Cerebellar cortex (tissue), 1 donor: ENCODE data around the gene PRDM16.

Experiments
- DNase-seq: peaks from one replicate; pipeline ENCODE4 v3.0.0-alpha.2; 2015; ENCODE audit warnings: low spot score

The PRDM16 gene

DNA sequence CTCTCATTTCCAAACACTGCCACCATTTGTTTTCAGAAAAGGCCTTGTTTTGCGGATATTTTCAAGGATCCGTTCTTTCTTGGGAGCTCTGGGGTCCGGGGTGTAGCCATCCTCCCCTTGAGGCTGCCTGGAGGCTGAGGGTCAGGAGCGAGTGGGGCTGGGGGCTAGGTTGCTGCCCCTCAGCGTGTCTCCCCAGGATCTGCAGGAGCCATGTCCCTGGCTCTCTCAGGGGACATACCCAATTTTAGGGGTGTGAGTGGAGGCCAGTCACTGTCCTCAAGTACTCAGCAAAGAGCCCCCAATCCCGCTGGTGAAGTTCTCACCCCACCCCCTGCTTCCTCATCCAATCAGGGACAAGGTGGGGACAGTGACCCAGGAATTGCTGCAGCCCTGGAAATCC is 15.0 kb upstream of the PRDM16 start:
- DNase-seq = no peak

DNA sequence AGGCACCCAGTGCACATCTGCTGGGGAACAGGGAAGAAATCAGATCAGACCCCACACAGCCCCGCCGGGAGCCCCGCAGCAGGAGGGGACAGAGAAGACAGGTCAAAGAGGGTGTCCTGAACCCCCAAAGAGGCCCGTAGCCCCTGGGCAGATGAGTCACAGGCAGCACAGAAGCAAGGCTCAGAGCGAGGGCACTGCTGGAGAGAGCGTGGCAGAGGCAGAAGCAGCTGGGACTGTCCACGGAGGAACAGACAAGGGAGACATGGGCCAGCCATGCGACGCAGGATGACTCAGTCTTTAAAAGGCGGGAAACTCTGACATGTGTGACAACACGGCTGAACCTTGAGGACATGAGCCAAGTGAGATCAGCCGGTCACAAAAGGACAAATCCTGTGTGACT is 14.5 kb upstream of the PRDM16 start:
- DNase-seq = no peak

DNA sequence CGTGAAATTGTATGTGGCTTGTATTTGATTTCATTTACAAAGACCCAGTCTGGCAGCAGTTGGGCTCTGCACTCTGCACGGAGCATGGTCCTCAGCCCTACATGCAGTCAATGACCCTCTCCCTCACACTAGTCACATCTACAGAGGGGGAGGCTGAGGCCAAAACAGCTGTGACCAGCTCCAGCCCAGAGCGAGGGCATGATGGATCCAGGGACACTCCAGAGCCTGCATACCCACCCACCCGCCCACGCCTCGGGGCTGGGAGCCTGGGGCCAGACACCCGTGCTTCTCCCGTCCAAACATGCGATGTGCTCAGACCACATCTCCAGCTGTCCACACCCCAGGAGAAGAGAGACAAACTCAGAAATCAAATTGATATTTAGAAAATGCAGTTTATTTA is 14.0 kb upstream of the PRDM16 start:
- no peak for DNase-seq

DNA sequence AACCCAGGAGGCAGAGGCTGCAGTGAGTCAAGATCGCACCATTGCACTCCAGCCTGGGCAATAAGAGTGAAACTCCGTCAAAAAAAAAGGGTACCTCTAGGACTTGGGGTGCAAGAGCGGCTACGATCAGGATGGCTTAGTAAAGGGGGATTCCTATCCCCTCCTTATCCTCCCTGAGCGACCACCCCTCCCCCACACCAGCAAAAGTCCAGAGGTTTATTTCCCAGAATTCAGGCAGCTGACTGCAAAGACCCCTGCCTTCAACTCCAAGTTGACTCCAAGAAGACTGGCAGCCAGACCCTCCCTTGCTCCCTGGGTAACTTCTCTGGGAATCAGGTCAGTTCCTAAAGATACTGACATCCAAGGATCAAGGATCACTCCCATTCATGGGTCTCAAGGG is 12.4 kb upstream of the PRDM16 start:
- DNase-seq = no peak

DNA sequence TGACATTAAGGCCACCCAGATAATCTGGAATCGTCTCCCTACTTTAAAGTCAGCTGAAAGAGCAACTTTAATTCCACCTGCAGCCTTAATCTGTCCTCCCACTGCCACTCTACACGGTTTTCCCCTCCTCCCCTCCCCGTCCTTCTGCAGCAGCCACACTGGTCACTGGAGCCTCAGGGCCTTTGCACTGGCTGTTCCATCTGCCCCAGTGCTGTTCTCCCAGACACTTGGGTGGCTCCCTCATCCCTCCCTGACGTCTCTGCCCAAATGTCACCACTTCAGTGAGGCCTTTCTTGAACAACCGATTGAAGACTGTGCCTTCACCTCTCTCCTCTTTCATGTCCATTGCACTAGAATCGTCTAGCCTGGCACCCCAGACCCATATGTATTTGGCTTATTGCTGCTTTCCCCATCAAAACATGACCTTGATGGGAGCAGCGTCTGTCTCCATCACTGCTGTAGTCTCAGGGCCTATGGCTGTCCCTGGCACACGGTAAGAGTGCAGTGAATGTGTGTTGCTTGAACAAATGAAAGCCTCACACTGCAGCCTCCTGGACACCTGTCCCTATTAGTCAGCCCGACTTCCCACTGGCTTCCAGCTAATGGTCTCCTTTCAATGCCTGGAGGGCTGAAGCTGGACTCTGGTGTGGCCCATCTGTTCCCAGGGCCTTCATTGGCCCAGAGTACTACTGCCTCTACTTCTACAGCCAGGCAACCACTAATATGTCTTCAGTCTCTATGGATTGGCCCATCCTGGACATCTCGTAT is 10.6 kb upstream of the PRDM16 start:
- no peak for DNase-seq

DNA sequence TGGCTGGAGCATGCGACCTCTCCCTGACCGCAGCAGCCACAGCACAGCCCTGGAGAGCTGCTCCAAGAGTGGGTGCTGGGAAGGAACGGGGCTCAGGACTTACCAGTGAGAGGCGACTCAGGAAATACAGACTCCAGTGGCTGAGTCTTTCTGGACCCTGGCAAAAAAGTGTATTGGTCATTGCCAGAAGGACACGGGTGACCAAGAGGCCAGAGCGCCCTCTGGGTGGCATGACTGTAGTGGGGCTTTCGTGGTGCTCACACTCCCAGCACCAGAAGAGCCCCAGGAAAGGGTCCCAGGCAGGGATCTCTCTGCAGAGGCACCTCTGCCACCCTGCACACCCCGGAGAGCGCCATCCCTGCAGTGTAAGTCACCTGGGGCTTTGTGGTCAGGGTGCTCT is 8.9 kb upstream of the PRDM16 start:
- no peak for DNase-seq

DNA sequence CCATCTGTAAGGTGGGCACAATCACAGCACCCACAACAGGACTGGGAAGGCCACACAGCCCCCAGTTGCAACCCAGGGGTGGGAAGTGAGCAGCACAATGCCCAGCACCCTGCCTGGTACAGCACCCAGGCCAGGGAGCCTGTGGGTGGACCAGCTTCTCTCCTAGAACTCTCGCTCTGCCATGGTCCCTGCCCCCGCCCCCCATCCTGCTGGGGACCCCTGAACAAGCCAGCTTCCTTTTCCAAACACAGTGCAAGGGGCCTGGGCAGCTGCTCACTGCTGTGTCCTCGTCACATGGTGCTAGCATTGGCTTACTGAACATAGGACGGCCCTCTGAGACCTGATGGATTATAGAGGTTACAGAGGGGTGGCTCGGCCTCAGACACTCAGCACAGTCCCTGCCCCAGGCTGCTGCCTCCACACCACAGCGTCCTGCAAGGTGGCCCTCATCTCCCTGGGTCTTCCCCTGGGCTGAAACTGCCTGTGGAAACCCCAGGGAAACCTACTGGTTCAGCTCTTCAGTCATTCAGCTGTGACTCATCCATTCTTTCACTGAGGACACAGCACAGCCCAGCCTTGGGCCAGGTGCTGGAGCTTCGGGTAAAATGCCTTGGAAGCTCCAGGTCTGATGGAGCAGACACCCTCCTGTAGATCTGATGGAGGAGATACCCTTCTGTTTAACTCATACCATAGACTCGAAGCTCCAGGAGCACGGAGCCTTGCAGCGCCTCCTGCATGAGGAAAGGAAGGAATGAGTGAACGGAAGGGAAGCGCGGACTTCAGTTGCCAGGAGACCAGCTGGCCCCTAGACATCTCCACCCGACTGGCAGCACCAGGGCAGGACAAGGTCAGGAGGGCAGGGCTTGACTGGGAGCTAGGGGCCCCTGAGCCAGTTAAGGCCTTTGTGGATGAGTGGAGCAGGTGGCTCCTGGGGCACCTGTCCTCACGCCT is 8.1 kb upstream of the PRDM16 start:
- no peak for DNase-seq

DNA sequence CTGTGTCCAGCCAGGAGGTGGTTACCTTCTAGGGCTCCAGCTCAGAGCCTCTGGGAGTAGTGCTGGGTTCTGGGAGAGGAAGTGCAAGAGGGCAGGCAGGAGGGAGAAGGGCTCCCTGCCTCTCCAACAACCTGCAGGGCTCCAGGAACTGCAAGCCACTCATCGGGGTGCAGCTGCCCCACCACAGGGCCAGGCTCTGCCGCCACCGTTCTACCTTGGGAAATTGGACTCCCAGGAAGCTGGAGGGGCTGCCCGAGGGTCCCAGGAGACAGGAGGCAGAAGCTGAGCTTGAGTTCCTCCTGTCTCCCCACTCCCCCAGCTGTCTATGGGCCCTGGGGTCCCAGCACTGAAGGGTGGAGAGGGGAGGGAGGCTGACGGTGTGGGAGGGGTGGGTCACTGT is 7.4 kb upstream of the PRDM16 start:
- DNase-seq = no peak

DNA sequence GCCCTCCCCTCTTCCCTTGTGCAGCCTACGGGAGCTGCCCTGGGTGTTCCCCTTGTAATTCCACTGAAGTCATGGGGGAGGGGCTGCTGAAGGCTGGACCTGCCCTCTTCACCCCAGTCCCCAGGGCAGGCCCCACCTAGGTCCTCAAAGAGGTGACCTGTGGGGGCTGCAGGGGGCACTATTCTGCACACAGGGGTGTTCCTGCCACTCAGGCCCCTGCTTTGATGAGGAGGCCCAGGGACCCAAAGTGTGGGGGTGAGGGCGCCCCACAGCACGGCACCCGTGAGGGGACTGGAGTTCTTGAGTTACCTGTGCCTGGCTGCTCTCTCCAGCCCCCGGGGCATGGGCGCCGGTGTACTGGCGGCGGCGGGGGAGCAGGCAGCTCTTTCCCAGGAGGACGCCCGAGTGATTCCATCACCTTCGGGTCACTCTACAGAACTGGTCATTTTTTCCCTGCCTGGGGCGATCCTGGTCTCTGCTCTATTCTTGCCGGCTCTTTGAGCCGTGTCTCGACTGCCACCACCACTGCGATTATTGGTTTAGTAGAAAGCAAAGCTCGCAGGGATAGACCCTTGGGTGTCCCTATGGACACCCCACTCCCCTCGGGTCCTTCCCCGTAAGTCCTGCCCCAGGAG is 6.9 kb upstream of the PRDM16 start:
- no peak for DNase-seq

DNA sequence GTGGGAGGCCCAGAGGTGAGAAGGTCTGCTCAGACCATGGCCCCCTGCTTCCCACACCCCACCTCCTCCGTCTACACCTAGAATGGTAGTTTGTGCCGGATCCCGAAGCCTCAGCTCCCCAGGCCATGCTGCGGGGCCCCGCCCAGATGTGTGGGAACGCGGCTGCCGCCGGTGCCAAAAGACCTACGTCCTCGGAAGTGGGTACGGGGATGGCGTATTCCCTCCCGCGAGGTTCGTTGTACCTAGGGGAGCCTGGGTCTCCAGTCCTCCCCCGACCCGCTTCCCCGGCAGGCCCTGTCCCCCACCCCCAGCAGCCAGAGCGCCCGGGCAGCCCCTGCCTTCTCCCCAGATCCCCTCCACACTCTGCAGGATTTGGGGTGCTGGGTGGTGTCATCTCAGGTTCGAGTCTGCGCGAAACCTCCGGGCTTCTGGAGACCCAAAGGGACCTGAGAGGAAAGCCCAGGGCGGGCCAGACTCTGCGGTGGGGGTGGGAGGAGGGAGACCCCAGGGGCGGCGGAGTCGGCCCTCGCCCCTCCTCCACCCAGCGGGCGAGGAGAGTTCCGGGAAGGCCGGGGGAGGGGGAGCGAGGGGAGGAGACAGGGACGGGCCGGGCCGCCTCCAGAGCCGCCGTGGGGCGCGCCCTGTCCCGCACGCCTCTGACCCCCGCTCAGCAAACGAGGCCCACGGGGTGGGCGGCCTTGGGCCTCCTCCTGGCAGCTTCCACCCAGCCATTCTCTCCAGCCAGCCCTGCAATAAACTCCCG is 6.2 kb upstream of the PRDM16 start:
- no peak for DNase-seq

DNA sequence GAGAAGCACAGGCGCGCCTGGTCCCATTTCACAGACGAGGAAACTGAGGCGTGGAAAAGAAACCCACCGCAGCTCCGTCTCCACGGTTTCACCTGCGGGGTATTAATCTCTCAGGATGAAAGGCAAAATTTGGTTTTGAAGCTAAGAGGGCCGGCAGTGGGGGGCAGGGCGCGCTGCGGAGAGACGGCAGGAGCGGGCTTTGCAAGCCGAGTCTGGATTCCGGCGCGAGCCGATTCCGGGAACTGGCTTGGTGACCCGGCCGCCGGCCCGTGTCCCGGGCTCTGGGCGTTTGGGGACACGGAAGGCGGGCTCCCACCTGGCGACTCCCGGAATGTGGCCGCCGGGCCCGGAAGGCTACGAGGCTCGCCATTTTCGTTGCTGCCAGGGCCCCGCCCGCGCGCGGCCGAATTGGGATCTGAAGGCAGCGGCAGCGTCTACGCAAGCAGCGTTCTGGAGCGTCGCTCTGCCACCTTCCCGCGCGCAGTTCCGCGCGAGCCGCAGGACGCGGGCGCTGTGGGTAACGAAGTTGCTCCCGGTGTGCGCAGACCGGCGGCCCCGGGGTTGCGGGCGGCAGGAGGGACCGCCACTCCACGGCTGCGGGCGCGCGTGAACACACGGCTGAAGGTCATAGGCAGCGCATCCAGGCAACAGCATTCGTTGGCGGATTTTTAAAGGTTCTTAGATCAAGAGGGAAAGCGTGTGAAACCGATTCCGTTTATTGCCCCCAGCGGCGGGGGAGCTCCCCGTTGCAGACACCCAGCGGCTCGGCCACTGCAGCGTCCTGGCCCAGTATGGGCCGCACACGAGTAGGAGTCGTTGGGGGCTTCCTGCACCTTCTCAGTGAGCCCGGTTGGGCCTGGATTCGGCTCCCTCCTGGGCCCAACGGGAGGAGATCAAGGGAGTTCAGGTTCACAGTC is 5.4 kb upstream of the PRDM16 start:
- DNase-seq = no peak

DNA sequence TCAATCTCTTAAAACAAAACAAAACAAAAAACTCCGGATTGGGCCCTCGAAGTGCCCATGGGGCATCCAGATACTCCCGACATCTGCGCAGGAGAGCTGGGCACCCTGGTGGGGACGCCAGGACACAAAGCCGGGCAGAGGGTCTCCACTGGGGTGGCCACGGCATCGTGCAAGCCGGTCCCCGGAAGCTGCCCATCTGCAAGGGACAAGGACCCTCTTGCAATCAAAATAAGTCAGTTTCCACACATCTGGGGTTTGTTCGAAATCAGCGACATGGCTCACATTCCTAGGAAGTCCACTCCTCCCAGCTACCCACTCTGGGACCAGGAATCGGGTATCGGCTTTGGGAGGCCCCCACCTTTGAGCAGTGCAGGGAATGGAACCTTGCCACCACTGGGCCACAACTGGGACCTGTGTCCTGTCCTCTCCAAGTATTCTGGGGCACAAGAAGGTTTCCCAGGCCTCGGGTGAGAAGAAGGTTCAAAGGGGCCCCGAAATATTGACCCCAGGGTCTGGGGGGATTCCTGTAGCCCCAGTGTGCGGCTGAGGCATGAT is 4.6 kb upstream of the PRDM16 start:
- DNase-seq = no peak

DNA sequence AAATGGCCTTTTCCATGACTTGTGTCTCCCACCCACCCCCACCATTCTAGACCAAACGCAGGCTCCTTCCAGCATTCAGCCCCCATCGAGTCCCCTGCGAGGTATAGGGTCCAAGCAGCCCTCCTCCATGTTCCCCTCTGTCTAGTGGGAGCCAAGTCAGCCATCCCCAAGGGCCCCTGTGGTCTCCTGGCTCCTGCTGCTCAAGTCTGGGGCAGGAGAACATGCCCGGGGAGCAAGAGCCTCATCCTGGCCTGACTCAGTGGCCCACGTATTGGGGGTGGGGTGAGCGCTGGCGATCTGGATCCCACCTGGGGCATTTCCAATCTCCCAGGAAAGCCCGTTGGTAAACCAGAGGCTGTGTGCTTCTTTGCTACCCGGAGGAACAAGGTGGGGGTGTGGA is 4.1 kb upstream of the PRDM16 start:
- no peak for DNase-seq

DNA sequence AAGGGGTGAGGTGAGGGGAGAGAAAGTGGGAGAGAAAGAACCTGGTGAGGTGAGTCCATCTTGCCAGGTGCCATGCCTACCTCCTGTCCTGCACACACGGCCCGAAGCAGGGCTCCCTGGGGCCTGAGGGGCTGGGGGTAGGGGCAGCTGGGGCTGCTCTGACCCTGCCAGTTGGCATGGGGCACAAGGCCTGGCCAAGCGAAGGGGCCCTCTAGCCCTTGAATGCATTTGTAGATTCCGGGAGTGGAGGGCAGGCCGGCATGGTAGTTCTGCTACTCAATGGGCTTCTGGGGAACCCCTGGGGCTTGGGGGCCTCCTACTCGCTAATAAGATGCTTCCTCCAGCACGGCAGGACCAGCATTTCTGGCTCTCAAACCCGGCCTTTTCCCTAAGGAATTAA is 3.6 kb upstream of the PRDM16 start:
- DNase-seq = no peak

DNA sequence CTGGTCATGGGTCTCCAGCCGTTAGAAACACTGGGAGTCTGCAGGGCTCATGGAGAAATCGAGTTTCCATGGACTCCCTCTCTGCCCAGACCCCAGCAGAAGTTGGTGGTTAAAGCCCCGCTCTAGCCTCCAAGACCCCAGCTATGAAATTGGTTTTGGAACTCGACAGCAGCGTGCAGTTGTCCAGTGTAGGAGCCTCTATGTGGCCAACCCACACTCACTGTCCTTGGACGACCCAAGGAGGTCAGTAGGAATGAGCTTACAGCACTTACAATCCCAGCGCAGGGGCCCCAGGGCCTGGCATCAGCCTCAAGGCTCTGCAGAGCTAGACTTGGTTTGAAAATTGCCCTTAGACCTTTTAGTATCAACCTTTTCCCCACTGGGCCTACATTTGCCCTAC is 3.2 kb upstream of the PRDM16 start:
- DNase-seq = no peak

DNA sequence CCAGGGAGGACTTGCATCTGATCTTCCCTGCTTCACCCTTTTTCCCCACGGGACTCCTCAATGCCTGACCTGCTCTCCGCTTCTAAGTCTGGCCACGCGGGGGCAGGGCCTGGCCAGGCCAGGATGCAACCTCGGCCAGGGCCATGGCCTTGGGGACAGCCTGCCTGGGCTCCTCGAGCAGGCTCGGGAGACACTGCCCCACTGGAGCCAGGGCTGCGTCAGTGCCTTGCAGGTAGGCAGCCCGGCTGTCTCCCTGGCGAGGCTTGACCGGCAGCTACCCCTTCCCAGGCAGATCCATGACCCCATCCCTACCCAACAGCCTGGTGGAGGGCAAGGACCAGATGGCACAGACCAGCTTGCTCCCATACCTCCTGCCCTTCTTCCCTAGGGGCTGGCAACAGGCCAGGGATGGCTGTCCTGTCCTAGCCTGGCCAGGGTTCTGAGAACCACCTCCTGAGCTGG is 2.7 kb upstream of the PRDM16 start:
- peak; percentile 53 for DNase-seq

DNA sequence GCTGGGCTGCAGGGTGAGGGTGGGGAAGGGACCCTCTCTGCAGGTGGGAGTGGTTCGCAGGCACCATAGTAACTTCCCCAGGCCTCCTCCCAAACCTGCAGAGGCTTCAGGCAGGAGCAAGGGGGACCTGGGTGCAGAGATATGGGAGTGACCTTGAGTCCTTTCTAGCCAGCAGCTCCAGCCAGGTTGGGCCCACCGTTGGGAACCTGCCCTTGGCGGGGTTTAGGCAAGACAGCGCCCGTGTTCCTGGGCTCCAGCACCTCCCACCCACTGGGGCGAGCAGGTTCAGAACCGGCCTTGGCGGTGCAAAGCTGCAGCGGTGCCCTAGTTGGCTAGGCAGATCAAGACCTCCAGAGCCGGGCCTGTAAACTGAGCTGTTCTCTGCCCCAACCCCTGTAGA is 2.2 kb upstream of the PRDM16 start:
- DNase-seq = no peak

DNA sequence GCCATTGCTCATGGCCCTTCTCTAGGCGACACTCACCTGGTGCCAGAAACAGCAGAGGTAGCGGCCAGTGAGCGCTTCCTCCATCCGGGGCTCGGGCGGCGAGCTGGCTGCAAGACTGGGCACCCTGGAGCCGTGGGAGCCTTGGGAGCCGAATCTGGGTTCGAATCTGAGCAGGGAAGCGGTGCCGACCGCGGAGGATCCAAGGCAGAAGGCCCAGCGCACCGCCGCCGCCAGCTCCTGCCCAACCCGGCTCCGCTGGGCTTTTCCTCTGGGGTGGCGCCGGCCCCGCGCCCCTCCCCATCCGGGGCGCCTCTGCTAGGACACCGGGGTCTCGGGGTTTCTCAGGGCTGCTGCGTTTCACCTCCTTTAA is 1.7 kb upstream of the PRDM16 start:
- DNase-seq = no peak

DNA sequence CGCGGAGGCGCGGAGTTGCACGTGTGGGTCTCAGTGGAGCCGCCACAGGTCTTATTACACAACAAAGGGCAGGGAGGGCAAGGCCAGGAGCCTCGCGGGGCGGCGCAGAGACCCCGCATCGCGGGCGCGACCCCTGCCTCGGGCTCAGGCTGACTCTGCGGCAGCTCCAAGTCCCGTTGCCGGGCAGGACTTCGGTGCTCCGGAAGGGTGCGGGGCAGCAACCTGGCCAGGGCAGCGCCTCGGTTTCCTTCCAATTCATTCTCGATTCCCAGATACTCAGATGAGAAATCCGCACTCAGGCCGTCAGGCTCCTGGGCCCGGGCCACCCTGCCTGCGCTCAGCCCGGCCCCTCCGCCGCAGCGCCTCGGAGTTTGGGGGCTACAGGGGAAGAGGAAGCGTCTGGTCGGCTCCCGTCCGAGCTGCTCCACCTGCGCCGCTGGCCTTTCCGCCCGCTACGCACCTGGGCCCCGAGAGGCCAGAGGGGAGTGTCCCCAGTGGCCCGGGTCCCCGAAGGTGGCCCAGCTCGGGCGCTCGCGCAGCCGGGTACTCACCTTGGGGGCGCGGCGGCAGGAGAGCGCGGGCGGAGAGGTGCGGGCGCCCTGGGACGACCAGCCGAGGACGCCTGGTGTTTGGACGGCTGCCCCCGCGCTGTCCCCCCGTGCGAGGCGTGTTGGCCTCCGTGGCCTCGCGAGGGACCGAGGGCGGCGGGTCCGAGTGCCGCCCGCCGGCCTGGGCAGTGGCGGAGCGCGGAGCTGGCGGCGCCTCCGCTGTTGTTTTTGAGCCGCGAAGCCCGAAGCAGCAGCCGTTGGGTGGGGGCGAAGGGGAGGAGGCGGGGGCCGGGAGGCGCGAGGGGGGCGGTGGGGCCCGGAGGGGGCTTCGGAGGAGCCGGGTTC is 1.1 kb upstream of the PRDM16 start:
- DNase-seq = no peak
